IMR-90 (cell line): Measurements from ENCODE around the gene FBXW8. TPM values are rescaled to one million over a fixed set of nuclear protein-coding genes. Genes with fewer than 3 reads are reported as not detected.

Experiments
- ATAC-seq: fragments of 200-7000 bp; cut with Tn5 transposase; 2 replicates; pipeline ENCODE4 v1.9.1; 2020; ENCODE audit warnings: low read depth, mild to moderate bottlenecking, moderate library complexity
- BruUV-seq: library from RNA; stranded (reverse); fragments of 400-500 nt; replicated peaks from 2 replicates; lab custom pipeline; 2021; lab: Mats Ljungman, UMichigan
- CTCF ChIA-PET: fragments of 300-600 bp; formaldehyde crosslinking; extraction: SDS; loops from one replicate; lab custom pipeline; 2021; ENCODE audit warnings: antibody characterized with exemption; lab: Yijun Ruan, JAX
- POLR2A ChIA-PET: fragments of 300-600 bp; sonication (Branson Sonifier 250); formaldehyde crosslinking; loops from one replicate; lab custom pipeline; 2022; ENCODE audit warnings: antibody characterized with exemption; ENCODE audit not compliant: unreplicated experiment; lab: Charles Lee
- DNase-seq: peaks from one replicate; pipeline ENCODE4 v3.0.0; 2013
- H2AFZ ChIP-seq: replicated peaks from 2 replicates; pipeline ENCODE3; 2013; ENCODE audit warnings: low read length, mild to moderate bottlenecking; ENCODE audit not compliant: poor library complexity
- H2AK5ac ChIP-seq: 2 replicates; pipeline ENCODE4 v1.6.1; 2013; ENCODE audit warnings: low read depth, low read length, inconsistent platforms
- H2AK9ac ChIP-seq: replicated peaks from 2 replicates; pipeline ENCODE3; 2013; ENCODE audit warnings: mild to moderate bottlenecking, low read depth, low read length, moderate library complexity; ENCODE audit not compliant: poor library complexity
- H2BK120ac ChIP-seq: 2 replicates; pipeline ENCODE4 v1.6.1; 2013; ENCODE audit warnings: low read depth, low read length, inconsistent platforms
- H2BK15ac ChIP-seq: 3 replicates; pipeline ENCODE4 v1.6.1; 2013; ENCODE audit warnings: low read depth, low read length, inconsistent platforms
- H2BK20ac ChIP-seq: 2 replicates; pipeline ENCODE4 v1.6.1; 2013; ENCODE audit warnings: low read depth, mild to moderate bottlenecking, inconsistent platforms, low read length, moderate library complexity
- H2BK5ac ChIP-seq: 2 replicates; pipeline ENCODE4 v1.6.1; 2013; ENCODE audit warnings: mild to moderate bottlenecking, low read depth, low read length, inconsistent platforms; ENCODE audit not compliant: poor library complexity, severe bottlenecking
- H3K14ac ChIP-seq: replicated peaks from 2 replicates; pipeline ENCODE4 v1.6.1; 2013; ENCODE audit warnings: low read depth, low read length, inconsistent platforms
- H3K18ac ChIP-seq: 2 replicates; pipeline ENCODE4 v1.6.1; 2013; ENCODE audit warnings: low read depth, low read length, control low read depth
- H3K23ac ChIP-seq: 2 replicates; pipeline ENCODE4 v1.6.1; 2013; ENCODE audit warnings: low read depth, low read length, inconsistent platforms
- H3K27ac ChIP-seq: 2 replicates; pipeline ENCODE4 v1.5.1; 2013; ENCODE audit warnings: mild to moderate bottlenecking, control low read depth, low read length; ENCODE audit not compliant: insufficient read depth
- H3K27me3 ChIP-seq: 2 replicates; pipeline ENCODE4 v1.6.1; 2013; ENCODE audit warnings: low read length; ENCODE audit not compliant: control insufficient read depth, insufficient read depth
- H3K36me3 ChIP-seq: 2 replicates; pipeline ENCODE4 v1.6.1; 2013; ENCODE audit warnings: low read length, mixed read lengths; ENCODE audit not compliant: control insufficient read depth, insufficient read depth
- H3K4ac ChIP-seq: 2 replicates; pipeline ENCODE4 v1.6.1; 2013; ENCODE audit warnings: low read depth, low read length, inconsistent platforms
- H3K4me1 ChIP-seq: 2 replicates; pipeline ENCODE4 v1.6.1; 2013; ENCODE audit warnings: low read length, mixed read lengths; ENCODE audit not compliant: control insufficient read depth, insufficient read depth
- H3K4me2 ChIP-seq: 2 replicates; pipeline ENCODE4 v1.6.1; 2013; ENCODE audit warnings: low read depth, mild to moderate bottlenecking, control low read depth, low read length, moderate library complexity
- H3K4me3 ChIP-seq: 2 replicates; pipeline ENCODE4 v1.5.1; 2013; ENCODE audit warnings: low read depth, mild to moderate bottlenecking, control low read depth, low read length, moderate library complexity; ENCODE audit not compliant: insufficient read depth
- H3K56ac ChIP-seq: 2 replicates; pipeline ENCODE4 v1.6.1; 2013; ENCODE audit warnings: low read length, inconsistent platforms; ENCODE audit not compliant: insufficient read depth; ENCODE audit errors: extremely low read depth
- H3K79me1 ChIP-seq, 2 experiments: 2 replicates each; pipeline ENCODE4 v1.6.1; 2013; ENCODE audit warnings: low read length in 2 of 2, inconsistent platforms in 1 of 2, low read depth in 1 of 2
- H3K9ac ChIP-seq: 2 replicates; pipeline ENCODE4 v1.6.1; 2013; ENCODE audit warnings: low read depth, low read length, control low read depth
- H3K9me1 ChIP-seq: 2 replicates; pipeline ENCODE4 v1.6.1; 2013; ENCODE audit warnings: low read length, inconsistent platforms; ENCODE audit not compliant: insufficient read depth
- H3K9me3 ChIP-seq: 2 replicates; pipeline ENCODE4 v1.6.1; 2013; ENCODE audit warnings: low read length; ENCODE audit not compliant: control insufficient read depth, insufficient read depth
- H4K20me1 ChIP-seq: 2 replicates; pipeline ENCODE4 v1.6.1; 2013; ENCODE audit warnings: low read length, inconsistent platforms; ENCODE audit not compliant: insufficient read depth
- H4K5ac ChIP-seq: 2 replicates; pipeline ENCODE4 v1.6.1; 2013; ENCODE audit warnings: mild to moderate bottlenecking, low read depth, low read length, control low read depth
- H4K8ac ChIP-seq, 2 experiments: 2 replicates each; pipeline ENCODE4 v1.6.1; 2013; ENCODE audit warnings: low read depth in 2 of 2, low read length in 2 of 2, control low read depth in 1 of 2, inconsistent platforms in 1 of 2
- H4K91ac ChIP-seq: 2 replicates; pipeline ENCODE4 v1.6.1; 2013; ENCODE audit warnings: low read depth, low read length, inconsistent platforms; ENCODE audit not compliant: insufficient read depth
- CHD1 ChIP-seq: IDR thresholded peaks from 2 replicates; pipeline ENCODE4 v1.6.1; 2012; ENCODE audit warnings: low read depth, low read length, improper control_type of control experiment
- FOS ChIP-seq: fragments of 150-350 bp; IDR thresholded peaks from 2 replicates; pipeline ENCODE4 v1.6.1; 2016; ENCODE audit warnings: low read depth, low read length
- NFE2L2 ChIP-seq: fragments of 150-350 bp; IDR thresholded peaks from 2 replicates; pipeline ENCODE4 v1.6.1; 2016; ENCODE audit warnings: low read depth, mild to moderate bottlenecking, low read length
- WGBS, 2 experiments: methylation state at CpG; one replicate each; pipeline versions ENCODE4 v1.1.5 to v1.1.7; 2013; ENCODE audit warnings: missing lambda C conversion rate in 2 of 2; ENCODE audit not compliant: insufficient read length in 1 of 2; ENCODE audit errors: extremely low coverage in 2 of 2; 5-methylcytosine and 5-hydroxymethylcytosine counted together
- dilution Hi-C: fragments of 300-500 bp; cut with HindIII; formaldehyde crosslinking; loops from one replicate; pipeline ENCODE4 v1.14.3; 2018; ENCODE audit warnings: low sequenced_read_pairs; ENCODE audit not compliant: unreplicated experiment
- in situ Hi-C: fragments of 300-500 bp; cut with MboI; formaldehyde crosslinking; loops from 3 replicates; pipeline ENCODE4 v1.14.3; 2019; ENCODE audit warnings: low sequenced_read_pairs, inconsistent platforms, mixed read lengths
- intact Hi-C: fragments of 100-400 bp; cut with micrococcal nuclease; formaldehyde crosslinking; loops from 2 replicates; pipeline ENCODE4 v1.10.0; 2022
- polyA plus RNA-seq, 3 experiments: library from polyadenylated mRNA; depleted of rRNA; stranded (reverse); fragments of >200 nt; gene quantifications; 2 replicates each; pipeline ENCODE4 v1.2.3, GENCODE V29; 2012; ENCODE audit warnings: low replicate concordance in 1 of 3
- total RNA-seq: library from RNA; depleted of rRNA; stranded (reverse); fragments of >200 nt; gene quantifications from 2 replicates; pipeline ENCODE4 v1.2.3, GENCODE V29; 2012
- TF ChIP-seq, protein P1 (sequence below): conservative IDR thresholded peaks from 2 replicates; pipeline ENCODE4 v1.5.1; 2012; ENCODE audit warnings: mild to moderate bottlenecking, low read depth, low read length, improper control_type of control experiment

FBXW8 gene
- total and polyA plus RNA-seq, 2 of the 4 experiments (the other 2 are of a cell fraction): 20.3 to 25.8 TPM

DNA sequence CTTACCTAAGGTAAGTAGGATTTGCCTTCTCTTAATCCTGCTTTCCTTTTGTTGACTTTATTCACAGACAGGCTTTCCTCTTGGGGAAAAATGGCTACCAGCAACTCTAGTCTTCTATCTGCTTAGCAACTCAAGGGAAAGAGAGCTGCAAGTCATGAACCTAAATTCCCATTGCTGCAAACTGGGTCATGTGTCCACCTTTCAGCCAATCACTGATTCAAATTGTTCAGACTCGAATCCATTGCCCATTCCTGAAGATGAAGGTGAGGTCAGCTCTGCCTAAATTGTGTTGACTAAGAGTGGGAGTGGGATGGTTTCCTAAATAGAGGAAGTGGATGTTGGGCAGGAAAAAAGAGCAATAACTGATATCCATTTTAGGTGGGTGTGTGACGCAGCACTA, 7.7 kb downstream of the FBXW8 start:
- Histone ChIP-seq H2AK9ac (no peak overlapping the region), H2AK5ac (no peak overlapping the region), H2BK15ac (no peak overlapping the region), H4K8ac (no peak overlapping the region), H4K5ac (no peak overlapping the region), H3K18ac (no peak overlapping the region), H2BK5ac (no peak overlapping the region), H3K79me1 (peaks cover 27 to 83% of the 10 kb centered on the region in 2 experiments), H3K9me1 (peaks cover 14% of the 10 kb centered on the region), H2BK20ac (no peak overlapping the region), H3K27me3 (no peaks in the 10 kb centered on the region), H4K20me1 (peaks cover 51% of the 10 kb centered on the region), H4K91ac (no peak overlapping the region), H3K36me3 (peaks cover 2% of the 10 kb centered on the region; the same call in 1 of the 2 replicates), H3K56ac (no peak overlapping the region), H3K27ac (no peak overlapping the region), H2AFZ (no peak overlapping the region), H3K4ac (no peak overlapping the region), H3K14ac (no peak overlapping the region), H3K9me3 (no peaks in the 10 kb centered on the region), H2BK120ac (no peak overlapping the region), H3K4me2 (no peak overlapping the region), H3K9ac (no peak overlapping the region), H3K4me1 (peaks cover 7% of the 10 kb centered on the region), H3K23ac (no peak overlapping the region), H3K4me3 (no peak overlapping the region)
- intact Hi-C loops: loop anchor here (5.0 kb wide), 1 partner anchor 64 kb away; no protein-coding TSS in a partner anchor
- DNase-seq (no peak), ATAC-seq (no peak)
- no CpG with 5 or more reads among the region's 2 CpGs for WGBS, 2 experiments
- in situ Hi-C loops: no loop called here
- ChIA-PET CTCF (no interaction called here), POLR2A (no interaction called here)
- dilution Hi-C loops: no loop called here
- no TSS peak for BruUV-seq
- TF ChIP-seq, protein P1, sequence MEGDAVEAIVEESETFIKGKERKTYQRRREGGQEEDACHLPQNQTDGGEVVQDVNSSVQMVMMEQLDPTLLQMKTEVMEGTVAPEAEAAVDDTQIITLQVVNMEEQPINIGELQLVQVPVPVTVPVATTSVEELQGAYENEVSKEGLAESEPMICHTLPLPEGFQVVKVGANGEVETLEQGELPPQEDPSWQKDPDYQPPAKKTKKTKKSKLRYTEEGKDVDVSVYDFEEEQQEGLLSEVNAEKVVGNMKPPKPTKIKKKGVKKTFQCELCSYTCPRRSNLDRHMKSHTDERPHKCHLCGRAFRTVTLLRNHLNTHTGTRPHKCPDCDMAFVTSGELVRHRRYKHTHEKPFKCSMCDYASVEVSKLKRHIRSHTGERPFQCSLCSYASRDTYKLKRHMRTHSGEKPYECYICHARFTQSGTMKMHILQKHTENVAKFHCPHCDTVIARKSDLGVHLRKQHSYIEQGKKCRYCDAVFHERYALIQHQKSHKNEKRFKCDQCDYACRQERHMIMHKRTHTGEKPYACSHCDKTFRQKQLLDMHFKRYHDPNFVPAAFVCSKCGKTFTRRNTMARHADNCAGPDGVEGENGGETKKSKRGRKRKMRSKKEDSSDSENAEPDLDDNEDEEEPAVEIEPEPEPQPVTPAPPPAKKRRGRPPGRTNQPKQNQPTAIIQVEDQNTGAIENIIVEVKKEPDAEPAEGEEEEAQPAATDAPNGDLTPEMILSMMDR: no peak
- TF ChIP-seq CHD1 (no peak), FOS (no peak), NFE2L2 (no peak)
